Liver (tissue), 9 donors: ENCODE measurements around the gene DGCR2. TPM values are rescaled to one million over a fixed set of nuclear protein-coding genes. Genes with fewer than 3 reads are reported as not detected.

Experiments used
- DNase-seq: peaks from one replicate; pipeline ENCODE4 v3.0.0-alpha.2; 2017; ENCODE audit warnings: low spot score
- H3K27ac ChIP-seq, 2 donors: one replicate each; pipeline ENCODE4 v1.7.0; 2013; ENCODE audit warnings: inconsistent platforms in 2 of 2, low read length in 2 of 2, control low read depth in 1 of 2, low read depth in 1 of 2, mild to moderate bottlenecking in 1 of 2
- H3K27me3 ChIP-seq, 4 donors: one replicate each; pipeline versions ENCODE4 v1.6.1 to v1.7.0; 2013; ENCODE audit warnings: low read length in 3 of 4, inconsistent platforms in 1 of 4, mild to moderate bottlenecking in 1 of 4, moderate library complexity in 1 of 4; ENCODE audit not compliant: control insufficient read depth in 4 of 4, insufficient read depth in 4 of 4
- H3K36me3 ChIP-seq, 4 donors: one replicate each; pipeline versions ENCODE4 v1.6.1 to v1.7.0; 2013; ENCODE audit warnings: low read length in 3 of 4, mild to moderate bottlenecking in 3 of 4, low read depth in 1 of 4, moderate library complexity in 1 of 4; ENCODE audit not compliant: control insufficient read depth in 4 of 4, insufficient read depth in 3 of 4
- H3K4me1 ChIP-seq, 4 donors: one replicate each; pipeline versions ENCODE4 v1.6.1 to v1.7.0; 2013; ENCODE audit warnings: low read length in 3 of 4, mild to moderate bottlenecking in 3 of 4, moderate library complexity in 1 of 4; ENCODE audit not compliant: control insufficient read depth in 4 of 4, insufficient read depth in 4 of 4
- H3K4me3 ChIP-seq, 3 donors: one replicate each; pipeline versions ENCODE4 v1.6.1 to v1.7.0; 2013; ENCODE audit warnings: low read length in 3 of 3, control low read depth in 1 of 3, low read depth in 1 of 3, mild to moderate bottlenecking in 1 of 3
- H3K9ac ChIP-seq, 2 donors: one replicate each; pipeline ENCODE4 v1.7.0; 2013; ENCODE audit warnings: low read length in 2 of 2, mild to moderate bottlenecking in 2 of 2, moderate library complexity in 2 of 2, control low read depth in 1 of 2, low read depth in 1 of 2
- H3K9me3 ChIP-seq, 4 donors: one replicate each; pipeline versions ENCODE4 v1.6.1 to v1.7.0; 2013; ENCODE audit warnings: low read length in 3 of 4; ENCODE audit not compliant: control insufficient read depth in 4 of 4
- ATF3 ChIP-seq: IDR thresholded peaks from 2 replicates; pipeline ENCODE4 v1.6.1; 2016; ENCODE audit warnings: antibody characterized with exemption
- CTCF ChIP-seq: fragments of 150-350 bp; IDR thresholded peaks from 2 replicates; pipeline ENCODE4 v1.5.1; 2017; ENCODE audit warnings: improper control_type of control experiment, low read depth, low read length; ENCODE audit not compliant: missing input control
- EGR1 ChIP-seq, 2 donors: IDR thresholded peaks; 2 replicates each; pipeline ENCODE4 v1.6.1; 2016 to 2018; ENCODE audit warnings: antibody characterized with exemption in 2 of 2, low read depth in 2 of 2
- FOXA1 ChIP-seq: IDR thresholded peaks from 2 replicates; pipeline ENCODE4 v1.6.1; 2016; ENCODE audit warnings: antibody characterized with exemption
- FOXA2 ChIP-seq: IDR thresholded peaks from 2 replicates; pipeline ENCODE4 v1.6.1; 2016; ENCODE audit warnings: antibody characterized with exemption
- GABPA ChIP-seq, 2 donors: IDR thresholded peaks in 1 of 2; conservative IDR thresholded peaks in 1 of 2; 2 replicates each; pipeline ENCODE4 v1.6.1; 2016; ENCODE audit warnings: antibody characterized with exemption in 2 of 2, mild to moderate bottlenecking in 1 of 2, moderate library complexity in 1 of 2
- HNF4A ChIP-seq, 2 donors: conservative IDR thresholded peaks; 2 replicates each; pipeline ENCODE4 v1.6.1; 2016; ENCODE audit warnings: antibody characterized with exemption in 2 of 2, mild to moderate bottlenecking in 2 of 2
- HNF4G ChIP-seq: IDR thresholded peaks from 2 replicates; pipeline ENCODE4 v1.6.1; 2016; ENCODE audit warnings: antibody characterized with exemption
- JUND ChIP-seq, 2 donors: IDR thresholded peaks; 2 replicates each; pipeline ENCODE4 v1.6.1; 2016; ENCODE audit warnings: antibody characterized with exemption in 2 of 2
- MAX ChIP-seq: IDR thresholded peaks from 2 replicates; pipeline ENCODE4 v1.6.1; 2016; ENCODE audit warnings: antibody characterized with exemption
- NR2F2 ChIP-seq: IDR thresholded peaks from 2 replicates; pipeline ENCODE4 v1.6.1; 2016; ENCODE audit warnings: antibody characterized with exemption
- RAD21 ChIP-seq, 2 donors: IDR thresholded peaks; 2 replicates each; pipeline ENCODE4 v1.6.1; 2016; ENCODE audit warnings: antibody characterized with exemption in 2 of 2, mild to moderate bottlenecking in 2 of 2
- REST ChIP-seq: IDR thresholded peaks from 2 replicates; pipeline ENCODE4 v1.6.1; 2016; ENCODE audit warnings: antibody characterized with exemption, mild to moderate bottlenecking
- RXRA ChIP-seq, 2 donors: IDR thresholded peaks; 2 replicates each; pipeline ENCODE4 v1.6.1; 2017 to 2018; ENCODE audit warnings: antibody characterized with exemption in 2 of 2, mild to moderate bottlenecking in 1 of 2
- SP1 ChIP-seq: IDR thresholded peaks from 2 replicates; pipeline ENCODE4 v1.6.1; 2018; ENCODE audit warnings: antibody characterized with exemption, mild to moderate bottlenecking
- TAF1 ChIP-seq: conservative IDR thresholded peaks from 2 replicates; pipeline ENCODE4 v1.6.1; 2016; ENCODE audit warnings: antibody characterized with exemption, mild to moderate bottlenecking
- YY1 ChIP-seq: IDR thresholded peaks from 2 replicates; pipeline ENCODE4 v1.6.1; 2016; ENCODE audit warnings: antibody characterized with exemption, mild to moderate bottlenecking
- ZBTB33 ChIP-seq: IDR thresholded peaks from 2 replicates; pipeline ENCODE4 v1.6.1; 2016; ENCODE audit warnings: antibody characterized with exemption
- WGBS: extraction: QIAGEN DNeasy Blood & Tissue Kit; methylation state at CpG from one replicate; pipeline ENCODE4 v1.1.7; 2013; 5-methylcytosine and 5-hydroxymethylcytosine counted together
- polyA plus RNA-seq, 2 donors: library from polyadenylated mRNA; stranded (reverse) in 1 of 2; unstranded in 1 of 2; fragments of 200-250 nt in 1 of 2; fragments of >200 nt in 1 of 2; fragmentation: Nextera tagmentation in 1 of 2; extraction: Ambion mirVana in 1 of 2; gene quantifications; one replicate each; pipeline versions ENCODE4 v1.2.1 to v1.2.3, GENCODE V29; 2013 to 2015
- total RNA-seq, 2 donors: library from RNA; depleted of rRNA; stranded (reverse); fragments of >200 nt; gene quantifications; one replicate each; pipeline ENCODE4 v1.2.3, GENCODE V29; 2014
- donor health status: healthy.
- donor health status: healthy.
- donor health status: healthy.
- donor health status: healthy.
- donor health status: healthy.

DGCR2 gene
- total and polyA plus RNA-seq, 4 donors: 11.2 to 30.0 (median 21.1) TPM

GRCh38 chr22:19134874-19135273 lies 12.7 kb upstream of the DGCR2 start:
- Histone ChIP-seq H3K9ac (no peak overlapping the region), H3K27me3 (no peaks in the 10 kb centered on the region), H3K27ac (no peak overlapping the region), H3K36me3 (peaks cover 11 to 61% (median 31%) of the 10 kb centered on the region in 4 donors), H3K4me3 (no peak overlapping the region), H3K9me3 (no peaks in the 10 kb centered on the region), H3K4me1 (no peaks in the 10 kb centered on the region)
- WGBS: 92% methylated on average over 18 of the region's 18 CpGs
- TF ChIP-seq RXRA (IDR thresholded peaks at IDR 0.05) (no peak), GABPA (IDR thresholded peaks at IDR 0.05 in 1 of 2, conservative IDR thresholded peaks at IDR 0.05 in 1 of 2) (no peak), NR2F2 (no peak), FOXA1 (no peak), MAX (no peak), HNF4A (conservative IDR thresholded peaks at IDR 0.05) (no peak), ATF3 (no peak), ZBTB33 (no peak), HNF4G (no peak), CTCF (no peak), EGR1 (IDR thresholded peaks at IDR 0.05; ENCODE audit: low read depth in 2 of 2) (no peak), FOXA2 (no peak), REST (no peak), TAF1 (no peak), JUND (IDR thresholded peaks at IDR 0.05) (no peak), YY1 (no peak), RAD21 (IDR thresholded peaks at IDR 0.05) (no peak), SP1 (no peak)
- no peak for DNase-seq
